Glomerular visceral epithelial cell (primary cell): ENCODE measurements around the gene RPL38.
A peak's percentile ranks its signal among the peaks of the same experiment; 100 is the strongest.

Experiments used
- DNase-seq: peaks from one replicate; pipeline ENCODE4 v3.0.0-alpha.2; 2016; ENCODE audit errors: extremely low spot score

Gene RPL38

DNA sequence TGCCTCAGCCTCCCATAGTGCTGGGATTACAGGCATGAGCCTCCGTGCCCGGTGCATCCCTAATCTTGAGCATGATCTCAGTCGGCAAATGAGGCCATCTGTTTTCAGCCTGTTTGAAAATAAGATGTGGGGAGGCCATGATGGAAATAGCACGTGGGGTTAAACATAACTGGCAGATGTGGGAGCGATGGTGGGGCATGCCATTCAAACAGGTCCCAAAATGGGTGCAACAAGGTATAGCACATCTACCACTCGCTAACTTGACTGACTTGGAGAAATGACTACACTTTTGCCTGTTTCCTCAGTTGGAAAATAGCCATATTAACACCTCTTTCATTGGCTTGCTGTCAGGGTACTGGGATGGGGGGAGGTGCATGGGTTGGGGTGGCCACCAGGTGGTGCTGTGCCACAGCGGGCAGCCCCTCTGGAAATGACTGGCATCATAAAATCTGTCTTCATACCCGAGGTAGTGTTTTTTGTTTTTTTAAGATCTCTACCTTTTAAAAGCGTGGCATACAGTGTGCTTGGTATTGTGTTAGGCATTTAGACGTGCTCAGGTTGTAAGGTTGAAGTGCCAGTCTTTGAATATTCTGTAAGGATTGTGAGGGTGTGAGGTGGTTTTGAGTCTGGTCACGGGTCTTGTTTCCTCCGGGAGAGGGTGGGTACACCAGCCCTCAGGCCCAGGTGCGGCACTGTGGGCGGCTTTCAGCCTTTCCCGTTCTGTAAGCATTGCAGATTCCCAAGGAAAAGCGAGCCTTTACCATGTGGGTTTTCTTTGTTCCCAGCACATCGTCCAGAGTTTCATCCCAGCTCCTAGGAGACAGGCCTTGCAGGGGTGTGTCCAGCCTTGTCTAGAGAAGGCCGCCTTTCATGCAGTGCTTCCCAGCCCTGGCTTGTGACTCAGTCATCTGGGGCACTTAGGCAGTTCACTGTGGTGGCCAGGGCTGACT lies 7.0 kb downstream of the RPL38 start:
- peak; percentile 75 for DNase-seq

DNA sequence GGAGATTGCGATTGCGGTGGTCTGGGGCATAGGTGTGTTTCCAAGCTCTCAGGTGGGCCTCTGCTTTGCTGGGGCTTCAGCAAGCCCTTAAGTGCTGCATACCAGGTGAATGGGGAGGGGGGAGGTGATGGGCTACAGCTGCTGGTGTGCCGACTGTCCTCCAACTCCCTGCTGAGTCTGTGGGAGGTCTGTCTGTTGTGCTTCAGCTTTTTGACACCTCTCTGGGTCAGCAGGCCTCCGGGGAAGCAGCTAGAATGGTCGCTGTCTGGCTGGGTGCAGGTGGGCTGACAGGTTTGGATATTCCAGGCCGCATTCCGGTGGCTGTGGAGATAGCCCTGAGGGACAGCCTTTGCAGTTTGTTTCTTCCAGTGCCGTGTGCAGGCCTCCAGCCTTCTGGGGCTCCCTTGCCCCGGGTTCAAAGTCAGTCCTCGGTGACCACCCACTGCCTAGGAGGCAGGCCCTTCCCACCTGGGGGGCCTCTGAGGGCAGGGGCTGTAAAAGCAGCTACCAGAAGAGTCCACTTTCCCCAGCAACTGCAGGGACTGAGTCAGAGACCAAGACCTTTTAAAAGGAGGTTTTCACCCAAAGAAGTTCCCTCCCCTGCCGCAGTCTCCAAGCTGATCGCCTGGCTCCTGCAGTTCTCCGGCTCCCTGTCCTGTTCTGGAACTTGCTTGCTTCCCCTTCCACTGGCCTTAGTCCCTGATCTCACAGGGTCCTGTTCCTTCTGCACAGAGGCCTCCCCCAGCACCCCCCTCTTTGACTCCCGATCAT lies 7.8 kb downstream of the RPL38 start:
- DNase-seq, result no peak

DNA sequence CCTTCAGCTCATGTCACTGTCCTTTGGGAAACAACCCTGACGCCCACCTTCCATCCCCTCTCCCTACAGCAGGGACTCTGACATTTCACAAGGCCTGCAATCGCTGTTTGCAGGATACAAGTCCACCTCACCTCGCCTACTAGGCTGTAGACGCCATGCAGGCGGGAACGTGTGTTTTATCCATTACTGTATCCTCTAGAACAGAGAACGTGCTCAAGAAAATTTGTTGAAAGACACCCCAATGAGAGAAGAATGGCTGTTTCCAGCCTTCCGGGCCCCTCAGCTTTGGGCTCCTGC lies 8.4 kb downstream of the RPL38 start:
- no peak for DNase-seq

DNA sequence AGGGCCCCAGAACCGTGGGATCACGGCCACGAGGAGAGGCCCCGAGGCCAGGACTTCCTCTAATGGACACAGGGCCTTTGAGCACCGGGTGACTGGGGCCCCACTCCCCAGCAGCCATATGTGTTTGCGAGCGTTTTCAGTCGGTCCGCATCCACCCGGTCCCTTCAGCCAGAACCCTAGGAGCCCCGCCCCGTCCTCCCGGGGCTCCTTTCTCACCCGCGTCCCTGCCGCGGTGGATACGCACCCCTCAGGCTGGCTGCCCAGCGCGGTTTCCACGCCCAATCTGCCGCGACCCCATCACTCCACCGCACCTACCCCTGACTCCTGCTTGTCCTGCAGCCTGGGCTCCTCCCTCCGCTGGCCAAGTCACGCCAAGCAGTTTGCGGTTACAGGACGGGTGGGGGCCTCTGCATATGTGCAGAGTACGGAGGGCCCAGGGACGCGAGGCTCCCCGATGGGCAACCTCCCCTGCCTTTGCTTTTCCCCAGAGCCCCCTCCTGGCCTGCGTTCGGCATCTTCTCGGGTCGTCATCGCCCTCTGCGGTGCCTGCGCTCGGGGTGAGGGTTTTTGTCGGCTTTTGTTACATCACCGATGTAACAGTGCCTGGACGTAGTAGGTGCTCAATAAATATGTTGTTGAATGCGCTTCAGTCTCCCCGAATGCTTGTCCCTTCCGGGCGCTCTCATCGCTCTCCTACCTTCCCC lies 8.9 kb downstream of the RPL38 start:
- DNase-seq, result peak; percentile 26

DNA sequence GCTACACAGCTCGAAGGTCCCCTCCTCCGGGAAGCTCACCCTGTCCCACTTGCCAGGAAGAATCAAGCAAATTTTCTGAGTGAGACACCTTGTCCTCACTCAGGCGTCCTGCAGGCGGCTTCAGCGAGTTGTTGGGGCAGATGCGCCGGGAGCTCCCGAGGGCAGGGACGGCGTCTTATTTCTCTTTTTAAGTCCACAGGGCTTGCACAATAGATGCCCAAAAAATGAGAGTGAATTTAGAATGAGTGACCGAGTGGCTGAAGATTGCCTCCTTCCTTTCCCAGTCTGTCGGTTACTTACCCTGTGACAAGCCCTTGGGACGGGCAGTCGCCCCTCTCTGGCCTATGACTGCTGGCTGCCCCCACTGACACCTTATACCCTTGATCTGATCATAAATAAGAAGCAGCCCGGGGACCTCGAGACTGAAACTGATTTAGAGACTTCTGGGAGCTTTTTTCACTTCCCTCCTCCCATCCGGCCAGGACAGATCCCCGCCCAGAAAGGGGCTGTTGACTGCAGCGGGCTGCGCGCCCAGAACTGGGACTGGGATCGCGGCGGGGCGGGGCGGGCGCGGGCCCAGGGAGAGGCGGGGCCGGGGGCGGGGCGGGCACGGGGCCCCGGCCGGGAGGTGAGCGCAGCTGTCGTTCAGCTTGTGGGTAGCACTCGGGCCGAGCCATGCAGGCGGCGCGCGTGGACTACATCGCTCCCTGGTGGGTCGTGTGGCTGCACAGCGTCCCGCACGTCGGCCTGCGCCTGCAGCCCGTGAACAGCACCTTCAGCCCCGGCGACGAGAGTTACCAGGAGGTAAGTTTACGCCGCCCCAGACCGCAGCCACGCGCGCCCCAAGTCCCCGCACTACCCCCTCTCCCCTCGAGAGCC lies 9.7 kb downstream of the RPL38 start, which contains the start of gene TTYH2:
TSS of gene TTYH2 (plus strand) at position 659 of the 879 bp plus-strand sequence. CDS start at position 676, 17 bp downstream.
- peak; percentile 84 for DNase-seq

DNA sequence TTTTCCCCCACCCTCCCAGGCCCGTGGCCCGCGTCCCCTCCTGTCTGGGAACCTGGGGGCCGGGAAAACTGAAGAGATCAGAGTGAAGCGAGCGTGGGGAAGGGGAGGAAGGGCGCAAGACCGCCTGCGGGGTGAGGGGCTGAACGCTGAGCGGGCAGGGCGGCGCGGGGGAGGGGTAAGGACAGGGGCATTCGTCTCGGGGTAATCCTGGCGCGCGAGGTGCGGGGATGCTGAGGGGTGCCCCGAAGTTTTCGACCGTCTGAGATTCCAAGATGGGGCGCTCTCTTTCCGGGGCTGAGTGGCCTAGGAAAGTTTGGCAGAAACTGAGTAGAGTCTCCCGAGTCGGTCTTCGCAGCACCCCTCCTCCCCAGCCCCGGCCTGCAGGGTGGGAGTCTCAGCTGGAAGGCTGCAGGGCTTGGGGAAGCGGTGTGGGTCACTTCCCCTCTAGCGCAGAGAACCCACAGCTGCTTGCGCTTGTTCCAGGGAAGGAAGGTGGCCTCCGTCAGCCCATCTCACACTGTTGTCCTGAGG lies 10.4 kb downstream of the RPL38 start:
- DNase-seq, result no peak

DNA sequence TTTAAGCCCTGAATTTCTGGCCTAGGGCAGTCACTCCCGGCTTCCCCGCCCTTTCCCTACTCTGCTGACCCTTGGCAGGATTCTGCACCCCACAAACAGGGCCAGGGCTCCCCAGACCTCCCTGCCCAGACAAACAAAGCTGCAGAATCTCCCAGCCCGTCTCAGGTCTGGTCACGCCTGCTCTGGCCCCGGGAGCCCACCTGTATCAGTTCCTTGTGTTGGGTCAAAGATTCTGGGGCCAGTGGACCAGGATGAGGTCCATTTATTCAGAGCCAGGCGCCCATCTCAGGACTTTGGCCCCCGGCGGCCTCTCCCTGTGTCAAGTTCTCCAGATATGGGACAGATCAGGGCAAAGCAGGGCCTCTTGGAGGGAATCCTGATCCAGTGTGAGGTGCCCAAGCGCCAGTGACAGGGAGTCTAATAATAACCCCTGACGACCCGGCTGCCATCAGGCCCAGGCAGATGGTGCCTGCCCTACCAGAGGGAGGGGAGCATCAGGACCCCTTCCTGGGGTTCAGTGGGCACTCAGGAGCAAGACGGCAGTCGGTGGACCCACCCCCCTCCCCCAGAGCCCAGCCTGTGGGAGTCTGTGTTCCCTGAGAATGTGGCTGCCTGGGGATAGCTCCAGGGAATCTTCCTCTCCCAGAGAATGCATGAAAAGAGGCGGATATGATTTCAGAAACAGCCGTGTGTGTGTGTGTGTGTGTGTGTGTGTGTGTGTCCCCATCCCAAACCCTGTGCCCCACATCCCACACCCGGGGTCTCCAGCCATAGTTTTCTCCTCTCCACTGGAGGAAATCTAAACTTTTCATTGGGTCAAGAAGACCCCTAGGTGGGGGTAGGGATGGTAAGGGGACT lies 11.2 kb downstream of the RPL38 start:
- no peak for DNase-seq

DNA sequence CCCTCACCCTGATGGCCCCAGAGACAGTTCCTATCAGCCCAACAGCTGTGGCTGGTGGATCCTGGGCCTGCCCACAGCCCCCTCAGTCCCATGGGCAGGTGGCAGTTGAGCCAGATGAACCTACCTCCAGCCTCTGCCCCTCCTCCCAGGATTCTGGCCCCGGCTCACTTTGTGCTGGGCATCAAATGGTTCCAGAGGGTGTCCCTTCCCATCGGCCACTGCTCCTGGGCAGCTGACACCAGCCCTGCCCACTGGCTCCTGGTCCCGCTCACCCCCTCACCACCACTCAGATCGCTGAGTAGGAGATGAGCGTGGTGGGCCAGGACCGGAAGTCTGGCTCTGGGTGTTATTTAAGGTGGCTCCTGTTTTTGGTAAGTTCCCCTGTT lies 11.9 kb downstream of the RPL38 start:
- DNase-seq, result no peak

DNA sequence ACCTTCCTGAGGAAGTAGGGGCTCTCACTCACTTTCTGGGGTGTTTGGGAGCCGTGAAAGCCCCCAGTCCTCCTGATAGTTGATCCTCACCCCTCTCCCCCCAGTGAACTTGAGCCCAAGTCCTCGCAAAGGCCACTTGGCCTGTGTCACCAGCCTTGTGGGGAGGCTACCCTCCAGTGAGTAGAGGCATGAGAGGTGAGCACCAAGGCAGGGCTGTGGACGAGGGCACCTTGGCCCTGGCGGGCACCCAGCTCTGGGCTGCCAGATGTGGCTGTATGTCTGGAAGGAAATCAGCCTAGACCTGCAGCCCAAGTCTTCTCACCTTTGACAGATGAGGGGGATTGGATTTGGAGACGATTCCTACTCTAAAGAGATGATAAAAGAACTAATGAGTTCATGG lies 13.0 kb downstream of the RPL38 start:
- DNase-seq, result no peak

DNA sequence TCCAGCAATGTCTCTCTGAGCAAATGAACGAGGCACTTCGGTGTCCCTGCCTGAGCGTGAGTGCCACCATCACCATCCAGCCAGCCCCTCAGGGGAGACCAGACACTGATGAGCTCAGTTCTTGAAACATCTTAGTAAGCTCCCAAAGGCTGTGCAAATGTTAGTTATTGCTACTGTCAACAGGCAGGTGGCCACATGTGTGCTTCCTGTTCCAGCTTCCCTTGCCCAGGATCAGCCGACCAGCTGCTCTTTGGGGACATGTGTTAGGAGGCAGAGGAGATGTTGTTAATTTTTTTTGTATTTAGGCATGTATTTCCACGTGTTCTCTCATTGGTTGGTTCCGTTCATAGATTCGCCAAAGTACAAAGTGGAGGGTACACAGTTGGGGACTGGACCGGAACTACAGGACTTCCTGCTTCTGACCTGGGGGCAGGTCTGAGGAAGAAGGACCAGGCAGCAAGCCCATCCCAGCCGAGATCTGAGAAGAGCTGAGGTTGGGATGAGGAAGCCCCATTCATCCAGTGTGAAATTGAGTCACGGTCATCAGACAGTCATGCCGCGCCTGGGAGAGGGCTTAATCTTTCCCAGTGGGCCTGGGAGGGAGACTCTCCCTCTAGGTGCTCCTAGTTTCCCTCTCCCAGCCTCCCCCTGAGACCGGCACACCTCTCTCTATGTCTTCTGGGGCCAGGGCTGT lies 13.7 kb downstream of the RPL38 start:
- no peak for DNase-seq

DNA sequence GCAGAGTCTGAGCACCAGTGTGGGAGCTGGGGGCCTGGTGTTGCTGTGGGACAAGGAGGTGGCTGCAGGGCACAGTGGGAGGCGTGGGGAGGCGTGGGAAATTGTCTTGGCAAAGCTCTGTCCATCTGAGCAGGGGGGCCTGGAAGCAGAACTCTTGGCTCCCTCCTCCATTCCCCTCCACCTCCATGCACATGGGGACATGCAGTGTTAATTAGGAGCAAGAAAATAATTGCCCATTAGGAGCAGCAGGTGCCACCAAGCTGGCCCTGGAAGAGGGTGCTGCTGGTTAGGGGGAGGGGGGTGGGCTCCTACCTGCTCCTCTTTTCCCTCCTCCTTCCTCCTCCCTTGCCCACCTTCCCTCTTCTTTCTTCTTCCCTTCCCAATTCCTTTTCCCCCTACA lies 14.4 kb downstream of the RPL38 start:
- no peak for DNase-seq

DNA sequence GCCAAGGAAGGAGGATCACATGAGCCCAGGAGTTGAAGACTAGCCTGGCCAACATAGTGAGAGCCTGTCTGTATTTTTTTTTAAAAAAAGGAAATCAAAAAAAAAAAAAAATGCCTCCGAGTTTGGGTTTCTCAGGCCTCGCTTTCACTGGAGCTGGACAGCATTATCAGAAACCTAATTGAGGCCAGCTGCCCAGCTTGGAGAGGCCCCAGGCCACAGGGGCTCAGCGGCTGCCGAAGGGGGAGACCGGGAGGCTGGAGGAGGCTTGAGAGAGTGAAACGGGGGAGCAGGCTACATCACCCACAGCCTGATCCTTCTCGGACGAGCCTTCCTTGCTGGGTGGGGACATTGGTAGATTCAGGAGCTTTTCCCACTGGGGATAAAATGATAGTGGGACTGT lies 15.0 kb downstream of the RPL38 start:
- DNase-seq, result no peak

DNA sequence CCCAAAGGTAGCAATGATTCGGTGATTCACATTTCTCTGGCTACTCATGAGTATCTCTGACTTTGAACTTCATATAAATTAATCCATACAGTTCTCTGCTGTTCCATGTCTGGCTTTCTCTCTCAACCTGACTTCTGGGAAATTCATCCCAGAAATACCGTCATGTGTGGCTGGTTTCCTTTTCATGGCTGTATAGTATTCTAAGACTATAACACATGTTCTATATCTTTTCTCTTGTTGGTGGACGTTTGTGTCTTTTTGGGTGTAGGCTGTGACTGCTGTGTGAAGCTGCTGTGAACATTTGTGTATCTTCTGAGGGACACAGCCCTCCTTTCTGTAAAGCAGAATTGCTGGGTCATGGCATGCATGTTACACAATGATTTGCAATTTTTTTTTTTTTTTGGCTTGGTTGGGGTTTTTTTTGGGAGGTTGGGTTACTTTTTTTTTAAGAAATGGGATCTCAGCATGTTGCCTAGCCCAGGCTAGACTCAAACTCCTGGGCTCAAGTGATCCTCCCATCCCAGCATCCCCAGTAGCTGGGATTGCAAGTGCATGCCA lies 16.2 kb downstream of the RPL38 start:
- no peak for DNase-seq

DNA sequence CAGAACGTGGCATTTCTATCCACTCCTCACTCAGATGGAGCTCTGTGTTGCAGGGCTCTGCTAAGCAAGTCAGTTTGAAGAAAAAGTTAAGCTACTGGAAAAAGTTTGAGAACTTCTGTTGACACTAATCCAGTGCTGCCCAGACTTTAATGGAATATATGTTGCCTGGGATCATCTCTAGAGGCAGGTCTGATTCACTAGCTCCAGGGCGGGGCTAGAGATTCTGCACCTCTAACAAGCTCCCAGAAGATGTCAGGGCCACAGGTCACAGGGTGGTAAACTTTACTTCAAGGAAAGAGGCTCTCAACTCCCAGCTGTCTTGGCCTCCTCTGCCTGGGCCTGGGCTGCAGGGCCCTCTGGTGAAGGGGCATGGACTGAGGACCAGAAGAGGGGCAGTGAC lies 16.7 kb downstream of the RPL38 start:
- no peak for DNase-seq

DNA sequence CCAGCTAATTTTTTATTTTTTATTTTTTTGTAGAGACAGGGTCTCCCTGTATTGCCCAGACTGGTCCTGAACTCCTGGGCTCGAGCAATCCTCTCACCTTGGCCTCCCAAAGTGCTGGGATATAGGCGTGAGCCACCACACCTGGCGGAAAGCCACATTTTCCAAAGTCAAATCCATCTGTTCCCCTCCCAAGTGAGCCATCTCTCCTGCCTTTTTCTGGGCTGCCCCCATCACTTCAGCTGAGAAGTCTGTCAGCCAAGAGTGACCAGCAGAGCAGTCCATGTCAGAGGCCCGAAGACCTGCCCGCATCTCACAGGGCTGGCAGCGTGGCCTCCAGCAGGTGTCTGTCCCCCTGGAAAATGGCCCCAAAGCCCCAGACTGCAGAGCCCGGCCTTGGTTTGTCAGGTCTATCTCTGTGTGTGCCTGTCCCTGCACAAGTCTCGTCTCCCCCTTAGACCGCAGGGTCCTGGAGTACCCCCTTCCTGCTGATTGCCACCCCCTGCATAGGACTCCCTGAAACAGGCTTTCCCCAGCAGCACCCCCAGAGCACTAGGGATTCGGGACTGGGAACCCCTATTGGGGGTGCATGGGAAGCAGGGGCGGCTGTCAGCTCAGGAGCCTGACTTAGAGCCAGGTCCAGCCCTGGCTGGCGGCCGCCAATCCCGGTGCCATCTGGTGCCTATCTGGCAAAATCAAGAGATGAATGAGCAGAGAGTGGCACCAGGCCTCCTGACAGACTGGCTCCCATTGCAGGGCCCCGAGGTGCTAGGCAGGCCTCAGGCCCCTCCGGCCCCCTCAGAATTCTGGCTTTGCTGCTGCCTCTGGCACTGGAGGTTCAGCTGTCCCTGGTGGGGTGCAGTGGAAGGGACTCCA lies 17.7 kb downstream of the RPL38 start:
- DNase-seq, result no peak

DNA sequence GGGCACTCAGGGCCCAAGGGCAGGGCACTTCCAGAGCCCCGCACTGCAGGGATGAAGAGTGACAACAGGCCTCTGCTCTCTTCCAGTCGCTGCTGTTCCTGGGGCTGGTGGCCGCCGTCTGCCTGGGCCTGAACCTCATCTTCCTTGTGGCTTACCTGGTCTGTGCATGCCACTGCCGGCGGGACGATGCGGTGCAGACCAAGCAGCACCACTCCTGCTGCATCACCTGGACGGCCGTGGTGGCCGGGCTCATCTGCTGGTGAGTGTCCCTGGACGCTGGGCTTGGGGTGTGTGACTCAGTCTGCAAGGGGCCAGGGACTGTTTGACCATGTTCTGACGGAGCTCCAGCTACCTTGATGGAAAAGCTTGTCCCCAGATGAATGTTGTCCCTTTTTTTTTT lies 18.9 kb downstream of the RPL38 start:
- no peak for DNase-seq

DNA sequence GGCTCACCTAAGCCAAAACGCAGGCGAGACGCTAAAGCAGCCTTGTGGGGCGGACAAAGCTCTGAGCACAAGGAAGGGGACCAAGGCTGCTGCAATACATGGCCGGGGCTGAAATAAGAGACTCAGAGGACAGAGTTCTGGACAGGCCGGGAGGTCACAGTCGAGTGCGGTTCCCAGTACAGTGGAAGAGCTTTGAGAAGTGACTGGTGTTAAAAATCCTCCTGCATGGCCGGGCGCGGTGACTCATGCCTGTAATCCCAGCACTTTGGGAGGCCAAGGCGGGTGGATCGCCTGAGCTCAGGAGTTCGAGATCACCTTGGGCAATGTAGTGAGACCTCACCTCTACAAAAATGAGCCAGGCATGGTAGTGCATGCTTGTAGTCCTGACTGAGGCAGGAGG lies 20.4 kb downstream of the RPL38 start:
- DNase-seq, result no peak

DNA sequence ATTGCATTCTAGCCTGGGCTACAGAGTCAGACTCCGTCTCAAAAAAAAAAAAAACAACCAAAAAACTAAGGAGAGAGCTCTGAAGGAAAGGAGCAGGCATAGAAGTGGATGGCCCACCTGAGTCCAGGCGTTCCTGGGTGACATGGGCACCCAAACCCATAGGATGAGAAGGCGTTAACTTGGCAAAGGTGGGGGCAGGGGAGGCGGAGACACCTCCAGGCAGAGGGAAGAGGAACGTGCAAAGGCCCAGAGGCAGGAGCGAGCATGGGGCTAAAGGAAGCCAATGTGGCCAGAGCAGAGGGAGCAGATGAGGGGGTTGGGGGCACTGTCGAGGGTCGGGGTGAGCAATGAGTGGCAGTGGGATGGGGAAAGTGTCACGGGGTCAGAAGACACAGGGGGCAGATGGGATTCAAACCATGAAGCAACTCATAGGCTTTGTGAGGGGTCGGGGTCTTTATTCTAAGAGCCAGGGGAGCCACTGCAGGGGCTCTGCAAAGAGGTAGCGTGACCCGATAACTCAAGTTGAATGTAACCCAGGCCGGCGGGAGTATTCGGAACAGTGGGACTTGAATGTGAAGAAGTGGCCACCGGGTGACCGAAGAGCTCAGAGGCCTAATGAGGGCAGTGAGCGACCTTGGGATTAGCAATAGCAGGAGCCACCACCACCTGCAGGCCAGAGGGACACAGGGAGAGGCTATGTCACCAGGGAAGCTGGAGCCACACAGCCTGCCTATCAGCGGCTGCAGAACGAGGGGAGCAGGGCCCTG lies 21.7 kb downstream of the RPL38 start:
- DNase-seq, result no peak
